ENCODE results near the gene FZD2.

The FZD2 gene

DNA sequence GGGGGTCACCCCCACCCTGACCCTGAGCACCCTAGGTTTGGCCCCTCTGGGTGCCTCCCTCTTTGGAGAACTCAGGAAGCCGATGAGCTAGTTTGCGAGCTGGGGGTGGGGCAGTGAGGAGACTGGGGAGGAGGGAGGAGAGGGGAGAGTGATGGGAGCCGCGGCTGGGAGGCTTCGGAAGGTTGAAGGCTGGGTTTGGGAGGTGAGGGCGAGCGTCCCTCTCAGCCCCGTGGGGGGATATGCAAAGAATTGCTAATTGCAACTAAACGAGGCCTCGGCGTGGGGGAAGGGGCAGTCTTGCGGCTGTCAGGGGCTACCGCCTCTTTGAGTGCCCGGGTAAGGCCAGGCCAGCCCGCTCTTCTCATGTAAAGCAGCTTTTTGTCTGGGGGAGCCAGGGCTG lies 17.6 kb upstream of the FZD2 start:
- no peak for DNase-seq
- H3K27ac ChIP-seq (ENCODE audit: low read length): no peak overlapping the region
- H3K9ac ChIP-seq (ENCODE audit: low read length): no peak overlapping the region
- no peaks in the 10 kb centered on the region for H4K20me1 ChIP-seq (ENCODE audit: insufficient read depth, low read length)
- H3K79me2 ChIP-seq (ENCODE audit: low read length): no peaks in the 10 kb centered on the region
- no peaks in the 10 kb centered on the region for H3K36me3 ChIP-seq (replicated peaks; ENCODE audit: insufficient read depth, low read length)
- H3K4me2 ChIP-seq (ENCODE audit: low read depth, low read length): no peak overlapping the region
- H3K9me3 ChIP-seq (replicated peaks; ENCODE audit: insufficient read depth, low read length): no peaks in the 10 kb centered on the region
- H3K4me1 ChIP-seq (ENCODE audit: low read length): peaks cover 6% of the 10 kb centered on the region
- H3K9me2 ChIP-seq (replicated peaks; ENCODE audit: insufficient read depth, low read length): no peaks in the 10 kb centered on the region
- no peaks in the 10 kb centered on the region for H3F3A ChIP-seq (ENCODE audit: insufficient read depth, low read length)
- H3K4me3 ChIP-seq (ENCODE audit: low read length): no peak overlapping the region
- TF ChIP-seq, protein P1, sequence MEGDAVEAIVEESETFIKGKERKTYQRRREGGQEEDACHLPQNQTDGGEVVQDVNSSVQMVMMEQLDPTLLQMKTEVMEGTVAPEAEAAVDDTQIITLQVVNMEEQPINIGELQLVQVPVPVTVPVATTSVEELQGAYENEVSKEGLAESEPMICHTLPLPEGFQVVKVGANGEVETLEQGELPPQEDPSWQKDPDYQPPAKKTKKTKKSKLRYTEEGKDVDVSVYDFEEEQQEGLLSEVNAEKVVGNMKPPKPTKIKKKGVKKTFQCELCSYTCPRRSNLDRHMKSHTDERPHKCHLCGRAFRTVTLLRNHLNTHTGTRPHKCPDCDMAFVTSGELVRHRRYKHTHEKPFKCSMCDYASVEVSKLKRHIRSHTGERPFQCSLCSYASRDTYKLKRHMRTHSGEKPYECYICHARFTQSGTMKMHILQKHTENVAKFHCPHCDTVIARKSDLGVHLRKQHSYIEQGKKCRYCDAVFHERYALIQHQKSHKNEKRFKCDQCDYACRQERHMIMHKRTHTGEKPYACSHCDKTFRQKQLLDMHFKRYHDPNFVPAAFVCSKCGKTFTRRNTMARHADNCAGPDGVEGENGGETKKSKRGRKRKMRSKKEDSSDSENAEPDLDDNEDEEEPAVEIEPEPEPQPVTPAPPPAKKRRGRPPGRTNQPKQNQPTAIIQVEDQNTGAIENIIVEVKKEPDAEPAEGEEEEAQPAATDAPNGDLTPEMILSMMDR (IDR thresholded peaks at IDR 0.05; ENCODE audit: low read length): no peak
- TF ChIP-seq EZH2phosphoT487 (IDR thresholded peaks at IDR 0.05; ENCODE audit: low read length) (no peak), EZH2 (optimal IDR thresholded peaks at IDR 0.05; ENCODE audit: low read depth, low read length) (no peak)
- H2AFZ ChIP-seq (ENCODE audit: low read length): no peak overlapping the region
- H3K27me3 ChIP-seq (replicated peaks; ENCODE audit: insufficient read depth, low read length): peaks cover 6% of the 10 kb centered on the region; the same call in 1 of the 2 replicates

DNA sequence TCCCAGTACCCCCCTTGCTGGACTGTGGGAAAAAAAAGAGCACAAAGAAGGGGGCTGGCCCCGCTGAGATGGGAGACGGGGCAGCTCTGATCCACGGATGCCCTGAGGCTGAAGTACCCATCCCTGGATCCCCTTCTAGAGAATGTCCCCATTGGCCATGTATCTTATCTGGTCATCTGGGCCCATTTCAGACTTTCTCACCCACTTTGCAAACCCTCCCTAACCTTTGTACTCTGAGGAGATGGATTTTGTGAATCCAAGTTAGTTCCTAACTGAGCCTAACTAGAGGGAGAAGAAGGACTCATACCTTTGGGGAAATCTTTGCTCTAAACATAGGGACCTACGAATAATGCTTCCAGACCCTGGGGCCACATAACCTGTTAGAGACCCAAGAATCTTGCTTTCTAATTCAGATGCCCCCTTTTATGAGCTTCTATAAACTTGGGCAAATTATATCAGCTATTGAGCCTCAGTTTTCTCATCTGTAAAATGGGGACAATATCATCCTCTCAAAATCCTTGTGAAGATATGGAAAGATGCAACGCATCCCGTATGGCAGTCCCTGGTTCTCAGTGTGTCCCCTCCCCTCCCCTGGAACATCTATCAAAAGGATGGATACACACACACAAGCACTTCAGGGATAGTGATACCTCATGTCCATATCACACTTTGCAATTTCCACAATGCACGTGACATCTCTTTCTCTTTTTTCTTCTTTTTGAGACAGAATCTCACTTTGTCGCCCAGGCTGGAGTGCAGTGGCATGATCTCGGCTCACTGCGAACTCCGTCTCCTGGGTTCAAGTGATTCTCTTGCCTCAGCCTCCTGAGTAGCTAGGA lies 16.8 kb upstream of the FZD2 start:
- no peak overlapping the region for H2AFZ ChIP-seq (ENCODE audit: low read length)
- H3K4me1 ChIP-seq (ENCODE audit: low read length): peaks cover 6% of the 10 kb centered on the region
- H3K79me2 ChIP-seq (ENCODE audit: low read length): no peaks in the 10 kb centered on the region
- TF ChIP-seq, protein P1 (IDR thresholded peaks at IDR 0.05; ENCODE audit: low read length): no peak
- no peak for TF ChIP-seq EZH2phosphoT487 (IDR thresholded peaks at IDR 0.05; ENCODE audit: low read length)
- no peak for TF ChIP-seq EZH2 (optimal IDR thresholded peaks at IDR 0.05; ENCODE audit: low read depth, low read length)
- no peak overlapping the region for H3K4me3 ChIP-seq (ENCODE audit: low read length)
- no peaks in the 10 kb centered on the region for H3K9me3 ChIP-seq (replicated peaks; ENCODE audit: insufficient read depth, low read length)
- no peaks in the 10 kb centered on the region for H3K9me2 ChIP-seq (replicated peaks; ENCODE audit: insufficient read depth, low read length)
- H3F3A ChIP-seq (ENCODE audit: insufficient read depth, low read length): no peaks in the 10 kb centered on the region
- H4K20me1 ChIP-seq (ENCODE audit: insufficient read depth, low read length): no peaks in the 10 kb centered on the region
- DNase-seq: no peak
- H3K36me3 ChIP-seq (replicated peaks; ENCODE audit: insufficient read depth, low read length): no peaks in the 10 kb centered on the region
- H3K27me3 ChIP-seq (replicated peaks; ENCODE audit: insufficient read depth, low read length): peaks cover 6% of the 10 kb centered on the region; the same call in 1 of the 2 replicates
- H3K4me2 ChIP-seq (ENCODE audit: low read depth, low read length): no peak overlapping the region
- H3K27ac ChIP-seq (ENCODE audit: low read length): no peak overlapping the region
- no peak overlapping the region for H3K9ac ChIP-seq (ENCODE audit: low read length)

DNA sequence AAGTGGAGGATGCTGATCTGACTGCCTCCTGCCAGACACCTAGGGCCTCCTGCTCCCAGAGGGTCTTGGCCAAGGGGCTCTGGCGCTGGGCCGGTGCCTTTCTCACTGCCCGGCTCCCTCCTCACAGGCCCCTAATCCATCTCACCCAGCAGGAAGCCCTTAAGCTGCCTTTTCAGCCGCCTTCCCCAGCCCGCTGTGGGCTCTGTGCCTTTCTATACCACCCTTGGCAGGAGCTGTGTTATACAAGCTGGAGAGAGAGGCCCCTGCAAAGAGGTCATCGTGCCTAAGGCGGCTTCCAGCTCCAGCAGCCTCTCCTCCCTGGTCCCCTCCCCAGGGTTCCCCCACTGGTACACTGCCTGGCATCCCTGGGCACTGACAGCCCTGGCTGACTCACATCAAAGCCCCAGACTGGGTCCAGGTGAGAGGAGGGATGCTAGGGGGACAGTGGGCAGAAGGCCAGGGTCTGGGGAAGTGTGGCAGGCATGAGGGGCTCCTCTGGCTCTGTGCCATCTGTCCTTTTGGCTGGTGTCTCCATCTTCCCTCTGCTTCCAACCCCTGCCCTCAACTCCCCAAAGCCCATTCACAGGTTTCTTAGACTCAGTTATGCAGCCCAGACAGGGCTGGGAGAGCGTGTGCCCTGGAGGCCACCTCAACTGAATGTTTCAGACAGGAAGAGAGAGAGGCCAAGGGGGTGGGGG lies 15.3 kb upstream of the FZD2 start:
- no peak for DNase-seq
- H2AFZ ChIP-seq (ENCODE audit: low read length): no peak overlapping the region
- H4K20me1 ChIP-seq (ENCODE audit: insufficient read depth, low read length): no peaks in the 10 kb centered on the region
- H3K36me3 ChIP-seq (replicated peaks; ENCODE audit: insufficient read depth, low read length): no peaks in the 10 kb centered on the region
- H3K27ac ChIP-seq (ENCODE audit: low read length): no peak overlapping the region
- no peaks in the 10 kb centered on the region for H3F3A ChIP-seq (ENCODE audit: insufficient read depth, low read length)
- no peaks in the 10 kb centered on the region for H3K9me3 ChIP-seq (replicated peaks; ENCODE audit: insufficient read depth, low read length)
- H3K4me3 ChIP-seq (ENCODE audit: low read length): no peak overlapping the region
- peaks cover 6% of the 10 kb centered on the region; the same call in 1 of the 2 replicates for H3K27me3 ChIP-seq (replicated peaks; ENCODE audit: insufficient read depth, low read length)
- H3K4me1 ChIP-seq (ENCODE audit: low read length): peaks cover 6% of the 10 kb centered on the region
- H3K4me2 ChIP-seq (ENCODE audit: low read depth, low read length): no peak overlapping the region
- H3K9ac ChIP-seq (ENCODE audit: low read length): no peak overlapping the region
- H3K79me2 ChIP-seq (ENCODE audit: low read length): no peaks in the 10 kb centered on the region
- no peaks in the 10 kb centered on the region for H3K9me2 ChIP-seq (replicated peaks; ENCODE audit: insufficient read depth, low read length)
- TF ChIP-seq, protein P1 (IDR thresholded peaks at IDR 0.05; ENCODE audit: low read length): no peak
- TF ChIP-seq EZH2 (optimal IDR thresholded peaks at IDR 0.05; ENCODE audit: low read depth, low read length) (no peak), EZH2phosphoT487 (IDR thresholded peaks at IDR 0.05; ENCODE audit: low read length) (no peak)
